Daoy (cell line): ENCODE measurements around the gene USP3. TPM values are rescaled to one million over a fixed set of nuclear protein-coding genes. Genes with fewer than 3 reads are reported as not detected.
"Not testable (repeated sequence)": the region's sequence is repeated elsewhere in the genome, so short reads cannot be mapped to it uniquely, and the experiment has no call there.

Source experiments
- DNase-seq: peaks from one replicate; pipeline ENCODE4 v3.0.0-alpha.2; 2015; ENCODE audit warnings: low read depth
- total RNA-seq: library from RNA; depleted of rRNA; stranded (reverse); fragments of >200 nt; shearing (Covaris generic); gene quantifications from 2 replicates; pipeline ENCODE4 v1.2.3, GENCODE V29; 2014; rRNA removed

The USP3 gene
- total RNA-seq, 1 experiment from 2014 or later: 28.1 TPM

GRCh38 chr15:63610209-63610841 lies 105.9 kb downstream of the USP3 start:
- peak; percentile 74 for DNase-seq

- DNase-seq: no peak
Measured at GRCh38 chr15:63611177-63611576, 106.8 kb downstream of the USP3 start.

- DNase-seq: no peak
Measured at GRCh38 chr15:63612300-63612699, 107.9 kb downstream of the USP3 start.

- no peak for DNase-seq
Measured at GRCh38 chr15:63615935-63616334, 111.5 kb downstream of the USP3 start.

GRCh38 chr15:63617147-63617546 lies 112.8 kb downstream of the USP3 start:
- not testable (repeated sequence) for DNase-seq

GRCh38 chr15:63617627-63618026 lies 113.2 kb downstream of the USP3 start:
- DNase-seq: not testable (repeated sequence)

DNA sequence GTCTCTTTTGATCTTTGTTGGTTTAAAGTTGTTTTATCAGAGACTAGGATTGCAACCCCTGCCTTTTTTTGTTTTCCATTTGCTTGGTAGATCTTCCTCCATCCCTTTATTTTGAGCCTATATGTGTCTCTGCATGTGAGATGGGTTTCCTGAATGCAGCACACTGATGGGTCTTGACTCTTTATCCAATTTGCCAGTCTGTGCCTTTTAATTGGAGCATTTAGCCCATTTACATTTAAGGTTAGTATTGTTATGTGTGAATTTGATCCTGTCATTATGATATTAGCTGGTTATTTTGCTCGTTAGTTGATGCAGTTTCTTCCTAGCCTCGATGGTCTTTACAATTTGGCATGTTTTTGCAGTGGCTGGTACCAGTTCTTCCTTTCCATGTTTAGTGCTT lies 116.4 kb downstream of the USP3 start:
- not testable (repeated sequence) for DNase-seq

DNA sequence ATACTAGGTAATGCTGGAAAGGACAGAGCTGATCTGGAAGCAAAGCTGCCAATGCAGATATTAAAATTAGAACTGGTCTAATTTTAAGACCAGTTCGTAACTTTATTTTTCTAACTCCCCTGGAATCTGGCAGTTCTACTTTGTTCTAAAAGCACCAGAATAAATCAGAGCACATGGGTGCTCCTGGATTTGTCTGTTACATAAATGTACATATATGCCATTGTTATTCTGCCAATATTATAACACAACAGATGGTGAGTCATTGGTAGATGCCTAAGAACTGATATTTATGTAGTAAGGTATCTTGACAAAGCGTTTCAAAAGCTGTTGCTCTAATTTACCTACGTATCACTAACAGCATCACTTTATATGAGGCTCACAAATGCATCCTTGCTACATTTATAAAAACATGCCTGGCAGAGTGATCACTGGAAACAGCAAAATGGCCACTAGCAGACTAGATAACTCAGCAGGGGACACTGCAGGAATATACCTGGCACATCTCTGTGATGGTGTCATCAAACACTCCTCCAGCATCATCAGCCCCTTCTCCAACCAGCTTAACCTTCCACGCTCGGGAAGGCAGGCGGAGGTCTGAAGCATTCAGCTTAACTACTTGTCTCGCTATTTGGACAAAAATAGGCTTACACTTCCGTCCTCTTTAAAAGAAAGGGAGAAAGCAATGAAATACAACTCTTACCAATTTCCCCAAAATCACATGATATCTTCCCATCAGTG lies 119.0 kb downstream of the USP3 start:
- no peak for DNase-seq

DNA sequence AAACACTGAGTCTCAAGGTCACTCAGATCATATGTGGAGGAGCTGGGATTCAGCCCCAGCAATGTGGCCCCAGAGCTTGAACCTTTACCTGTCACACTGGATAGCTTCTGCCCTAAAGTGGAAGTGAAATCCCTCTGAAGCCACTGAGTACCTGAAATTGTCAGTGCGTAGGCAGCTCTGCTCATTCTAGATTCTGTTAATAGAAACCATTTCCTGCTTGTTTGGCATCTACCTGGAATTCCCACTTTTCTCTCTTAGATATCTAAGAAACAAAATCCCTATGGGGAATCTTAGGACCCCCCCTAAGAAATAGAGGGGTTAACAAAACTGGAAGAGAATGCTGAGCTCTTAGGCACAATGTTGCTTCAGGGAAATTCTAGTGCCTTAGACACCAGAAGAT lies 122.6 kb downstream of the USP3 start:
- no peak for DNase-seq

DNA sequence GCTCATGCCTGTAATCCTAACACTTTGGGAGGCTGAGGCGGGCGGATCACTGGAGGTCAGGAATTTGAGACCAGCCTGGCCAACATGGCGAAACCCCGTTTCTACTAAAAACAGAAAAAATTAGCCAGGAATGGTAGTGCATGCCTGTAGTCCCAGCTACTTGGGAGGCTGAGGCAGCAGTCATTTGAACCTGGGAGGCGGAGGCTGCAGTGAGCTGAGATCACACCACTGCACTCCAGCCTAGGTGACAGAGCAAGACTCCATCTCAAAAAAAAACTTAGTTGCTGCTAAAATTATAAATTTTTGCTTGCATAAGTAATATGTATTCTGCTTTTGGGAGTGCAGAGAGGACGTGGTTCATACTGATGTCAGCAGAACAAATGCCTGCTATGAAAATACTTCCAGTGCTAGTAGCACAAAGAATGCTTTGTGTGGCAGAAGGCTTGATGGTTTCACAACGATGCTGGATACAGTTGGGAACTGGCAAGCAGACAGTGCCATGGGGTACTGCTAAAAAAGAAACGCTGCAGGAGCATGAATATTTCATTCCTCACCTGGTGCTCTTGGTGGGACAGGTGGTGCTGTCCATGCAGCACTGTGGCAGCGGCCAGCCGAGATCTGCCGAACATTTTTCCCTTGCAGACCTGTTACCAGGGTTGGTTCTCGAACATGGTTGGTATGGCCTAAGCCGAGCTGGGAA lies 123.9 kb downstream of the USP3 start:
- no peak for DNase-seq

DNA sequence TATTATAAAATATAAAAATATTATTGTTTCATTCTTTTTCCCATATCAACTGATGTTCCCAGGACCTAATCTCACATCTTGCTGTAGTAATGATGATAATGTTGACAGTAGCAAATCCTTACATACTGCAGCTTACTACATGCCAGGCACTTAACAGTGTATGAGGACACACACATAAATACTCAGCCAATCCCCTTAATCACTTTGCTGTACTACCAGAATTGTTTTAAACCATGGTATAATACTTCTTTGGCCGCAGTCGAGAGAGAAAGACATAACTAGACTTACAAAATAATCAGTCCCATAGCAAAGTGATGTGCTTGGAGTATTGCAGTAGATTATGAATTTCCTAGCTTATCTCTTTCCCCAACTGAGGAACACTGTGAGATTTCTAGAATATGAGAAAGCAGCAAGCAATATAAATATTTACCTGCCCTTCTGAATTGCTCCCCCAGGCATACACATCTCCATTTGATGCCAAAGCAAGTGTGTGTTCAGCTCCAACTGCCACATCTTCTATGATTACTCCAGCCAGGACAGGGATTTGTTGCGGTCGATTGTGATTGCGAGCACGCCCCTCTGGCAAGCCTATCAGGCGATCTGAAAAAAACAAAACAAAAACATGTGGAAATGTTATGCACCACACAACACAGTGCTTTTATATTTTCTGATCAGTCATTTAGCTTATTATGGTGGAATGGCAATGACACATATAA lies 125.8 kb downstream of the USP3 start:
- no peak for DNase-seq

DNA sequence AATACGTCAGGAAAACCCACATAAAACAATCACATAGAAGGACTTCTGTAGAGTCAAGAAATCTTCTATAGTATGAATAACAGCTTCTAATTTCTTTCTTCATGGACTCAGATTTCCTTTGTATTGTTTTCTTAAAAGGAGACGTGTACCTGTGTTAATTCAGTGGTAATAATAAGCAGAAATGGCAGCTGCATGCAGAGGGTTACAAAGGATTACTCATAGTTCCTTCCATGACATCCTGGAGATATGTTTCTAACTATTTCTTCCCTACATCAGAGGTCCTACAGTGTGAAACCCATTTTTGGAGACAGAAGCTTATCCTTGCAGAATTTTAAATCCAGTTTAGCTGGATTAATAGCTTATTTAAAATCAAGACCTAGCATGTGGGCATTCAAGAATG lies 128.9 kb downstream of the USP3 start:
- no peak for DNase-seq

GRCh38 chr15:63634154-63634553 lies 129.8 kb downstream of the USP3 start:
- DNase-seq: no peak

- no peak for DNase-seq
Measured at GRCh38 chr15:63636518-63637061, 132.2 kb downstream of the USP3 start.

DNA sequence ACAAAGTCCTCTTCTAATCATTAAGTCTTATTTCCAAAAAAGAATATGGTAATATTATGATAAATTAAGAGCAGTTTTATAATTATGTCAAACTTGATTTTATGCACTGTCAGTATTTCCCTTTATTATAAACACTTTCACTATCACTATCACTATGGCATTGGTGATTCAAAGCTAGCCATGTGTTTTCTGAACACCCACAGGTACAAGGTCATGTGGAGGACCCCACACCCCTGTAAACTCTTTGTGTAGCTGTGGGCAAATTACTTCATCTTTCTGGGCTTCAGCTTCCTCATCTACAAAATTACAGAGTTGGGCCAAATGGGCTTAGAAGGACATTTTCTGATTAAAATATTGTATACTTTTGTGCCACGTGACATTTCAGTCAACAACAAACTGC lies 134.4 kb downstream of the USP3 start:
- no peak for DNase-seq

DNA sequence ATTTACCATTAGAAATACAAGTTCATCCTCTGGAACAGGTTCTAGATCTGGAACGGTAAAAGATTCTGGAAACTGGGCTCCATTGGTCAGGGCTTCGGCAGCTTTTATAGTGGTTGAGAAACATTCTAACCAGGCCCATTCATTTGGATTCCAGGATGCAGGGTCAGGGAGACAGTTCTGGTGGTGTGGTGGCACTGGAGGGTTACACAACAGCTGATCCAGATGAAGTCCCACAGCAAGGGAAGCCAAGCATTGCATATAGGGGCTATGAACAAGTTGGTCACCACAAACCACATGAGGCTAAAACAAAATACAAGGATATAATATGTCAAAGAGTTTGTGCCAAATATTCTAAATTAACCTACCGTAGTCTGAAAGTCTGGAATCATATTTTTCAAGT lies 135.8 kb downstream of the USP3 start:
- DNase-seq: no peak

Other genes starting within 250 kb of the USP3 start
- 7.8 and 8.1 TPM in 2 replicates for gene APH1B, start 227.0 kb upstream of the USP3 start, total RNA-seq
- gene CA12, start 122.7 kb upstream of the USP3 start, total RNA-seq: 5.0 and 5.2 TPM in 2 replicates
- 0.06 TPM in 1 of 2 replicates, not detected in the other for gene FBXL22, start 92.8 kb downstream of the USP3 start, total RNA-seq